IPS-15b (cell line): Measurements from ENCODE around the gene RDX.

Source experiments
- H3K27me3 ChIP-seq: one replicate; pipeline ENCODE4 v1.6.1; 2013; ENCODE audit warnings: low read length; ENCODE audit not compliant: control insufficient read depth, insufficient read depth
- H3K36me3 ChIP-seq: one replicate; pipeline ENCODE4 v1.6.1; 2013; ENCODE audit warnings: low read length; ENCODE audit not compliant: control insufficient read depth, insufficient read depth
- H3K4me1 ChIP-seq: one replicate; pipeline ENCODE4 v1.6.1; 2013; ENCODE audit warnings: mild to moderate bottlenecking, low read length; ENCODE audit not compliant: control insufficient read depth, insufficient read depth
- H3K4me3 ChIP-seq: one replicate; pipeline ENCODE4 v1.5.1; 2013; ENCODE audit warnings: low read depth, low read length
- H3K9ac ChIP-seq: one replicate; pipeline ENCODE4 v1.6.1; 2013; ENCODE audit warnings: low read depth, mild to moderate bottlenecking, low read length
- H3K9me3 ChIP-seq: one replicate; pipeline ENCODE4 v1.6.1; 2013; ENCODE audit warnings: mild to moderate bottlenecking, low read length; ENCODE audit not compliant: control insufficient read depth, insufficient read depth

RDX gene

GRCh38 chr11:110176366-110177085 lies 119.9 kb downstream of the RDX start:
- H3K36me3 ChIP-seq = no peaks in the 10 kb centered on the region
- H3K27me3 ChIP-seq = no peaks in the 10 kb centered on the region
- H3K4me3 ChIP-seq = no peak overlapping the region
- H3K9ac ChIP-seq = no peak overlapping the region
- H3K4me1 ChIP-seq = peaks cover 29% of the 10 kb centered on the region
- no peaks in the 10 kb centered on the region for H3K9me3 ChIP-seq

DNA sequence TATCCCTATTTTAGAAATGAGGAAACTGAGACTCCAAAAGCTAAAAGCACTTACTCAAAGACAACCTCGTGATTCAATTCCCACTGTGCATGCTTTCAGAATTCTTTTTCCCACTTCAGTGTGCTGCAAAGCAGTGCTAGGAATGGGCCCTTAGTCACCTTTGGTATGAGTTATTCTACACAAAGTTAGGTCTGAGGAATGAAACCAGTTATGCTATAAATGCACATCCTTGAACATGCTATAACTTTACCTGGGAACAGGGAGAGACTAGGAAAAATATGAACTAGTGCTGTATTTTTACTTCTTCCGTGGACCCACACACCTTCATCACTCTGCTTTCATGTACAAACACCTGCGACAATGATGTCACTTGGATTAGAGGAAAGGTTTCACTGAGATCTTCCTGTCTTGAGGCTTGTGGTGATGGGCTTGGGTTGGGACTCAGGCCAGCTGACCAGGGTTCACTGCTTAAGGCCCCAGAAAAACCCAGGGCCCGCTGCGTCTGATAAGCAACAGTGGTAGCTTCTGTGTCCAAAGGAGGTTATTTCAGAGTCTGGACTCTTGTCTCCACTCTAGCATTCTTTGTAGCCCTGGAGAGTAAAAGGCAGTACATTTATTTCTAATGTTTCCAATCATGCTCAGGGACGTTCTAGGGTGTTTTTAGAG lies 121.6 kb downstream of the RDX start:
- peaks cover 29% of the 10 kb centered on the region for H3K4me1 ChIP-seq

DNA sequence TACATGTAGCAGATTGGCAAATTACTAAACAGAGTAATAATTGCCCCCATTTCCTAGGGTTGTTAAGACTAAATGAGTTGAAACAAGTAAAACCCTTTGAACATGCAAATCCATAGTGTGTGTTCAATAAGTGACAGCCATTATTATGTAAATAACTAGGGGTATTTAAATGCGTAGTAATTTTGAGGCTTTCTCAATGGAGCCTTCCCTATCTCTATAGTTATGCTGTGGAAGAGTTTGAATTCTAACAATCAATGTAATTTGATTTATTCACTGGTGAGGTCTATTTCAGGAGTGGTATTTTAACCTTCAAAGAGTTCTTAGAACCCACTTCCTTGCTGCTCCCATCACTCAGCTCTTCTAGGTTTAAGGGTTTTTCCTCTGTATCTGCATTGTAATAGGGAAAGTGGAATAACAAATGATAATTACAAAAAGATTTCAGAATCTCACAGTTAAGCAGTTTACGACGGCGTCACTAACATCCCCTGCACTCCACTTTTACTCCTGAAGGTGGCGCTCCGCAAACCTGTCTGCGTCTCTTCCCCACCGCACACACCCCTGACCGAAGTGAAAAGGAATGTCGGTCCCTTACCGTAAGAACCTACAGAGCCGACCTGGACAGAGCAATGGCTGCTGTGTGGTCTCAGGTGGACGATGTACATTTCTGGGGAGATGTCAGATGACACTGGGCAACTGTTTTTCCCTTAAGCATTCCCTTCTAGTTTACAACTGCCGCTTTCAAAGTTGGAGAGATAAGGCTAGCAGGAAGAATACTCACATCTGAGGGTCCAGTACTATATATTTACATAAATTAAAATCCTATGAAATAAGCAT lies 122.4 kb downstream of the RDX start:
- peak overlapping the region; percentile 14 for H3K4me3 ChIP-seq

More for the DNA sequence above, 121.6 kb downstream of the RDX start:
- Histone ChIP-seq H3K4me3 (peak overlapping the region; percentile 14), H3K9ac (no peak overlapping the region), H3K36me3 (no peaks in the 10 kb centered on the region), H3K27me3 (no peaks in the 10 kb centered on the region), H3K9me3 (no peaks in the 10 kb centered on the region)

GRCh38 chr11:110172468-110173065 lies 123.8 kb downstream of the RDX start:
- no peaks in the 10 kb centered on the region for H3K9me3 ChIP-seq
- no peak overlapping the region for H3K4me3 ChIP-seq
- H3K27me3 ChIP-seq = no peaks in the 10 kb centered on the region
- H3K36me3 ChIP-seq = no peaks in the 10 kb centered on the region
- H3K4me1 ChIP-seq = peaks cover 29% of the 10 kb centered on the region
- H3K9ac ChIP-seq = no peak overlapping the region

More for the DNA sequence above, 122.4 kb downstream of the RDX start:
- no peaks in the 10 kb centered on the region for H3K36me3 ChIP-seq
- no peaks in the 10 kb centered on the region for H3K9me3 ChIP-seq
- H3K9ac ChIP-seq = no peak overlapping the region
- peaks cover 29% of the 10 kb centered on the region for H3K4me1 ChIP-seq
- H3K27me3 ChIP-seq = no peaks in the 10 kb centered on the region

GRCh38 chr11:110169738-110170137 lies 126.7 kb downstream of the RDX start:
- no peaks in the 10 kb centered on the region for H3K9me3 ChIP-seq
- no peaks in the 10 kb centered on the region for H3K27me3 ChIP-seq
- peaks cover 20% of the 10 kb centered on the region for H3K4me1 ChIP-seq
- no peak overlapping the region for H3K9ac ChIP-seq
- no peak overlapping the region for H3K4me3 ChIP-seq
- H3K36me3 ChIP-seq = no peaks in the 10 kb centered on the region

- Histone ChIP-seq H3K9ac (no peak overlapping the region), H3K27me3 (no peaks in the 10 kb centered on the region), H3K9me3 (no peaks in the 10 kb centered on the region), H3K4me1 (peaks cover 11% of the 10 kb centered on the region), H3K4me3 (no peak overlapping the region), H3K36me3 (no peaks in the 10 kb centered on the region)
Observed at GRCh38 chr11:110168033-110168803, 128.2 kb downstream of the RDX start.

- H3K4me1 ChIP-seq = no peaks in the 10 kb centered on the region
- no peak overlapping the region for H3K9ac ChIP-seq
- no peaks in the 10 kb centered on the region for H3K36me3 ChIP-seq
Observed at GRCh38 chr11:110165039-110165925, 131.1 kb downstream of the RDX start.

GRCh38 chr11:110162216-110162615 lies 134.2 kb downstream of the RDX start:
- Histone ChIP-seq H3K9ac (no peak overlapping the region), H3K9me3 (no peaks in the 10 kb centered on the region), H3K27me3 (no peaks in the 10 kb centered on the region), H3K4me3 (no peak overlapping the region), H3K4me1 (no peaks in the 10 kb centered on the region), H3K36me3 (peaks cover 3% of the 10 kb centered on the region)

More at GRCh38 chr11:110165039-110165925, 131.1 kb downstream of the RDX start:
- Histone ChIP-seq H3K4me3 (no peak overlapping the region), H3K9me3 (no peaks in the 10 kb centered on the region), H3K27me3 (no peaks in the 10 kb centered on the region)

DNA sequence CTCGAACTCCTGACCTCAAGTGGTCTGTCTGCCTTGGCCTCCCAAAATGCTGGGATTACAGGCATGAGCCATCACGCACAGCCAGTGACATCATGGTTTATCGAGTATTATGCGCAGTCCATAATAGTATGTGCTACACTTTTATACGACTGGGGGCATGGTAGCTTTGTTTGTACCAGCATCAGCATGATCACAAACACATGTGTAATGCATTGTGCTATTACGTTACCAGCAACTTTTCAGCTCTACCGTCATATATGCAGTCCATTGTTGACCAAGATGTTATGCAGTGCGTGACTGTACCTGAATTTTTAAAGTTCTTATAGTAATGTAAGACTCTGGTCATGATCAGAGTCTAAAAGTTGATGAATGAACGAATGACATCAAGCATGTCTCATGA lies 135.4 kb downstream of the RDX start:
- Histone ChIP-seq H3K36me3 (peaks cover 3% of the 10 kb centered on the region), H3K4me3 (no peak overlapping the region), H3K27me3 (no peaks in the 10 kb centered on the region), H3K9ac (no peak overlapping the region), H3K4me1 (no peaks in the 10 kb centered on the region), H3K9me3 (no peaks in the 10 kb centered on the region)

- Histone ChIP-seq H3K27me3 (no peaks in the 10 kb centered on the region), H3K9me3 (no peaks in the 10 kb centered on the region), H3K4me1 (no peaks in the 10 kb centered on the region), H3K36me3 (peaks cover 3% of the 10 kb centered on the region), H3K4me3 (no peak overlapping the region), H3K9ac (no peak overlapping the region)
Observed at GRCh38 chr11:110160437-110160836, 136.0 kb downstream of the RDX start.
